HUES48 (cell line): ENCODE results near the gene EXOC3.

Source experiments
- H3K27ac ChIP-seq: one replicate; pipeline ENCODE4 v1.7.0; 2013; ENCODE audit warnings: low read depth, low read length, inconsistent platforms
- H3K27me3 ChIP-seq: 2 replicates; pipeline ENCODE4 v1.6.1; 2013; ENCODE audit warnings: mild to moderate bottlenecking, low read length; ENCODE audit not compliant: control insufficient read depth, insufficient read depth
- H3K36me3 ChIP-seq: 2 replicates; pipeline ENCODE4 v1.6.1; 2013; ENCODE audit warnings: low read length; ENCODE audit not compliant: control insufficient read depth, insufficient read depth
- H3K4me1 ChIP-seq: 2 replicates; pipeline ENCODE4 v1.6.1; 2013; ENCODE audit warnings: mild to moderate bottlenecking, low read length; ENCODE audit not compliant: control insufficient read depth, insufficient read depth
- H3K4me3 ChIP-seq: 2 replicates; pipeline ENCODE4 v1.5.1; 2013; ENCODE audit warnings: mild to moderate bottlenecking, low read depth, low read length
- H3K9ac ChIP-seq: 2 replicates; pipeline ENCODE4 v1.6.1; 2013; ENCODE audit warnings: mild to moderate bottlenecking, low read depth, low read length, moderate library complexity
- H3K9me3 ChIP-seq: 2 replicates; pipeline ENCODE4 v1.6.1; 2013; ENCODE audit warnings: low read length; ENCODE audit not compliant: control insufficient read depth, insufficient read depth

Gene EXOC3

GRCh38 chr5:444226-444625 is 1.2 kb downstream of the EXOC3 start:
- H3K9ac ChIP-seq: no peak overlapping the region
- no peaks in the 10 kb centered on the region for H3K4me1 ChIP-seq
- peaks cover 30% of the 10 kb centered on the region for H3K36me3 ChIP-seq
- no peaks in the 10 kb centered on the region for H3K9me3 ChIP-seq
- peak overlapping the region; percentile 95 for H3K4me3 ChIP-seq
- no peak overlapping the region for H3K27ac ChIP-seq
- no peaks in the 10 kb centered on the region; the same call in 1 of the 2 replicates for H3K27me3 ChIP-seq

GRCh38 chr5:445591-445990 is 2.6 kb downstream of the EXOC3 start:
- no peaks in the 10 kb centered on the region for H3K4me1 ChIP-seq
- H3K27ac ChIP-seq: no peak overlapping the region
- no peaks in the 10 kb centered on the region for H3K9me3 ChIP-seq
- peaks cover 42% of the 10 kb centered on the region for H3K36me3 ChIP-seq
- H3K9ac ChIP-seq: no peak overlapping the region
- no peak overlapping the region for H3K4me3 ChIP-seq
- no peaks in the 10 kb centered on the region; the same call in 1 of the 2 replicates for H3K27me3 ChIP-seq

- Histone ChIP-seq H3K36me3 (peaks cover 47% of the 10 kb centered on the region), H3K9ac (no peak overlapping the region)
Measured at GRCh38 chr5:446066-446882, 3.3 kb downstream of the EXOC3 start.

GRCh38 chr5:446883-447263 is 3.9 kb downstream of the EXOC3 start:
- H3K27ac ChIP-seq: no peak overlapping the region
- no peaks in the 10 kb centered on the region; the same call in 1 of the 2 replicates for H3K27me3 ChIP-seq
- no peak overlapping the region for H3K4me3 ChIP-seq
- H3K9me3 ChIP-seq: no peaks in the 10 kb centered on the region
- no peaks in the 10 kb centered on the region for H3K4me1 ChIP-seq
- H3K36me3 ChIP-seq: peaks cover 49% of the 10 kb centered on the region
- H3K9ac ChIP-seq: no peak overlapping the region

More at GRCh38 chr5:446066-446882, 3.3 kb downstream of the EXOC3 start:
- no peaks in the 10 kb centered on the region; the same call in 1 of the 2 replicates for H3K27me3 ChIP-seq
- no peaks in the 10 kb centered on the region for H3K9me3 ChIP-seq
- H3K4me1 ChIP-seq: no peaks in the 10 kb centered on the region
- no peak overlapping the region for H3K4me3 ChIP-seq
- H3K27ac ChIP-seq: no peak overlapping the region

- Histone ChIP-seq H3K27me3 (no peaks in the 10 kb centered on the region; the same call in 1 of the 2 replicates), H3K4me3 (no peak overlapping the region), H3K36me3 (peaks cover 54% of the 10 kb centered on the region)
Measured at GRCh38 chr5:447501-447900, 4.5 kb downstream of the EXOC3 start.

GRCh38 chr5:448061-448765 is 5.2 kb downstream of the EXOC3 start:
- Histone ChIP-seq H3K9me3 (no peaks in the 10 kb centered on the region), H3K4me3 (no peak overlapping the region), H3K9ac (no peak overlapping the region), H3K4me1 (no peaks in the 10 kb centered on the region), H3K27ac (no peak overlapping the region), H3K27me3 (no peaks in the 10 kb centered on the region; the same call in 1 of the 2 replicates), H3K36me3 (peaks cover 59% of the 10 kb centered on the region)

More at GRCh38 chr5:447501-447900, 4.5 kb downstream of the EXOC3 start:
- Histone ChIP-seq H3K27ac (no peak overlapping the region), H3K9ac (no peak overlapping the region), H3K9me3 (no peaks in the 10 kb centered on the region), H3K4me1 (no peaks in the 10 kb centered on the region)

- no peak overlapping the region for H3K27ac ChIP-seq
- H3K9ac ChIP-seq: no peak overlapping the region
- no peak overlapping the region for H3K4me3 ChIP-seq
- no peaks in the 10 kb centered on the region for H3K4me1 ChIP-seq
- peaks cover 65% of the 10 kb centered on the region for H3K36me3 ChIP-seq
- H3K27me3 ChIP-seq: no peaks in the 10 kb centered on the region
- no peaks in the 10 kb centered on the region for H3K9me3 ChIP-seq
Measured at GRCh38 chr5:448766-449090, 5.8 kb downstream of the EXOC3 start.

- Histone ChIP-seq H3K4me3 (no peak overlapping the region), H3K36me3 (peaks cover 69% of the 10 kb centered on the region), H3K27ac (no peak overlapping the region), H3K9ac (no peak overlapping the region), H3K27me3 (no peaks in the 10 kb centered on the region), H3K9me3 (no peaks in the 10 kb centered on the region), H3K4me1 (no peaks in the 10 kb centered on the region)
Measured at GRCh38 chr5:449151-449550, 6.2 kb downstream of the EXOC3 start.

GRCh38 chr5:451587-452458 is 8.8 kb downstream of the EXOC3 start:
- peaks cover 73% of the 10 kb centered on the region for H3K36me3 ChIP-seq

GRCh38 chr5:452978-453710 is 10.2 kb downstream of the EXOC3 start:
- H3K9me3 ChIP-seq: no peaks in the 10 kb centered on the region
- H3K4me1 ChIP-seq: peaks cover 10% of the 10 kb centered on the region
- peaks cover 73% of the 10 kb centered on the region for H3K36me3 ChIP-seq
- no peak overlapping the region for H3K4me3 ChIP-seq
- H3K27ac ChIP-seq: no peak overlapping the region
- H3K27me3 ChIP-seq: no peaks in the 10 kb centered on the region
- no peak overlapping the region for H3K9ac ChIP-seq

More at GRCh38 chr5:451587-452458, 8.8 kb downstream of the EXOC3 start:
- Histone ChIP-seq H3K27me3 (no peaks in the 10 kb centered on the region), H3K9me3 (no peaks in the 10 kb centered on the region), H3K9ac (no peak overlapping the region), H3K27ac (no peak overlapping the region), H3K4me1 (peaks cover 10% of the 10 kb centered on the region), H3K4me3 (no peak overlapping the region)
